ENCODE data around the gene SNRPA.

DNA sequence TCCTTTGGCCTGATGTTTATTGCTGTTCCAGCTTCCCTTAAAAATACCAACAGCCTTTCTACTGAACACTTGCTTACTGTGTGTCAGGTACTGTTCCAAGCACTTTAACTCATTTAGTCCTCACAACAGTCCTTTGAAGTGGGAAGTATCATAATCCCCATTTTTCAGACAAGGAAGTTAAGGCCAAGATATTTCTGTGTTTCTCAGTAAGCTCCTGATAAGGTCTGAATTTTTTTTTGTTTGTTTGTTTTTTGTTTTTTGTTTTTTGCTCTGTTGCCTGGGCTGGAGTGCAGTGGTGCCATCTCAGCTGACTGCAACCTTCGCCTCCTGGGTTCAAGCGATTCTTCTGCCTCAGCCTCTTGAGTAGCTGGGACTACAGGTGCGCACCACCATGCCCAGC lies 7.5 kb downstream of the SNRPA start:
- no peak for TF ChIP-seq CTCF (IDR thresholded peaks at IDR 0.05)
- TF ChIP-seq POLR2AphosphoS5 (IDR thresholded peaks at IDR 0.05) = no peak

All from esophagus muscularis mucosa (tissue), 3 donors.